ENCODE results near the gene PIEZO1. TPM values are rescaled to one million over a fixed set of nuclear protein-coding genes. Genes with fewer than 3 reads are reported as not detected.

Gene PIEZO1
- total RNA-seq, 1 donor from 2014 or later, result 240 TPM

DNA sequence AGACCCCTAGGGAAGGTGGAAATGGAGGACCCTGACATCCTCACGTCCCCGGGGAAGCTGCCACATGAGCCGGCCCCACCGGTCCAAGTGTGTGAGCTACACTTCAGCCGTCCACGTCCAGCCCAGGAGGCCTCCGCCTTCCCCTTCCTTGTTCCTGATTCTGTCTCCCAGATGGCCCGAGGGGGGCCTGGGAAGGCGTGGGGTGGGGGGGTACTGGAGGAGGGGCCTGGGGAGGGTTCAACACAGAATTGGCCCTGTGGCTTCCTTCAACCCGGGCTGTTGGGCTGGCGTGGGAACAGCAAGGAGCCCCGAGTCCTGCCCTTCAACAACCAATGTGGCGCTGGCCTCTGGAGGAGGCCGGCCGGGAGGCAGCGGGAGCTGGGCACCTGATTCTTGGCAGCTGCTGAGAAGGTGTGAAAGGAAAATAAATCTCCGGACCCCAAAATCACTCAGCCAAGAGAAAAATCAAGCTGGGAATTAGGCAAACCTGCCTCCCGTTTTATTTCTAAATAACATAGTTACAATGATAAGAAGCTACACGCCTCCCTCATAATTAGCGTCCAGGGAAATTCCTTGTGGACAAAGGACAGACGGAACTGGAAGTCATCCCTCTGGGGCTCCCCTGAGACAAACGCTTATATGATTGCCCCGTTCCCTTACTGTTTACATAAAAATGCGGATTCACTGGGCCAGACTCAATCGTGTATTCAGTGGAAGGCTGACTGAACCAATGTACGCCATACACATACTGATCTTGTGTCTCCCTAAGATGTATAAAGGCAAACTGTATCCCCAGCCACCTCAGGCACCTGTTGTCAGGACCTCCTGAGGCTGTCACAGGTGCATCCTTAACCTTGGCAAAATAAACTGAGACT lies 28.5 kb upstream of the PIEZO1 start:
- Mint-ChIP-seq H3K27me3 (ENCODE audit: low read depth) (no peaks in the 10 kb centered on the region), H3K36me3 (ENCODE audit: low read depth) (peaks cover 22% of the 10 kb centered on the region), H3K4me1 (ENCODE audit: low read depth) (peaks cover 9% of the 10 kb centered on the region), H3K9me3 (no peaks in the 10 kb centered on the region), H3K27ac (peak overlapping the region; percentile 93), H3K4me3 (ENCODE audit: low read depth) (peak overlapping the region; percentile 85)
- intact Hi-C loops (cut with micrococcal nuclease), result loop anchor here (2.0 to 5.0 kb wide), 2 partner anchors 43 to 404 kb away; partner anchors contain the start of genes GALNS, TRAPPC2L and ZNF778
- no peak for DNase-seq (ENCODE audit: low spot score)

GRCh38 chr16:88812513-88813268 lies 27.7 kb upstream of the PIEZO1 start:
- H3K4me1 Mint-ChIP-seq (ENCODE audit: low read depth), result peaks cover 9% of the 10 kb centered on the region
- peak; percentile 16 for DNase-seq (ENCODE audit: low spot score)
- intact Hi-C loops (cut with micrococcal nuclease), result loop anchor here (2.0 to 5.0 kb wide), 2 partner anchors 44 to 405 kb away; partner anchors contain the start of genes GALNS, TRAPPC2L and ZNF778
- peak overlapping the region; percentile 85 for H3K4me3 Mint-ChIP-seq (ENCODE audit: low read depth)
- peaks cover 31% of the 10 kb centered on the region for H3K36me3 Mint-ChIP-seq (ENCODE audit: low read depth)
- no peaks in the 10 kb centered on the region for H3K27me3 Mint-ChIP-seq (ENCODE audit: low read depth)
- H3K9me3 Mint-ChIP-seq, result no peaks in the 10 kb centered on the region
- H3K27ac Mint-ChIP-seq, result peak overlapping the region; percentile 93

DNA sequence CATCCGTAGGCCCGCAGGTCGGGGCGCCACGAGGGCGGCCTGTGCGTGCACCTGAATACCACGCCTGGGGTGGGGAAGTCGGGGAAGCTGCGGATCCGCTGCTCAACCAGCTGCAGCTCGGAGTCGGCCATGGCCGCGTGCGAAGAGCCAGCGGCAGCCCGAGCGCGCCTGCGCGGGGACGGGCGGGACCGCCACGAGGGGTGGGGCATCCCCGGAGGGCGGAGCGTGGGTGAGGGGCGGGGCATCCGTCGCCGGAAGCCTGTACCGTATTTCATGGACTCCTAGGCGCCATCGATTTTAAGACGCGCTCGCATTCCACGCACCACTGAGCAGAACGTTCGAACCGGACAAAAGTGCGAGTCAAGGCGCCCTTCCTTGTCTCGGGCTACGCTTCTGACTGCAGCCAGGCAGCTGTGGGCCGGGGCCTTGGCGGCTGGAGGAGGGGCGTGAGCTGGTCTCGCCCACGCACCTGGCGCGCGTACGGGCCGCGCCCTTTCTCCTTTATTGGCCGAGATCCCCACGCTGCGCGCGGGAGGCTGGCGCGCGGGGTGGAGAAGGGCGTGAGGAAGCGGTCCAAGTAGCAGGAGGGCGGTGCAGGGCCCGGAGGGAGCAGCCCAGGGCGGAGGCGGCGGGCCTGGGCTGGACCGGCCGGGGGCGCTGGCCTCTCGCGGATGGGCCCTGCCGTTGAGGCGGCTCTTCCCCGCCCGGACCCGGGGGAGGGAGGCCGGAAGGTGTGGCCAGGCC lies 26.9 kb upstream of the PIEZO1 start, which contains the start of gene APRT:
TSS of gene APRT (minus strand) at position 160 of the 744 bp plus-strand sequence. CDS start at position 131, 29 bp downstream.
- no peaks in the 10 kb centered on the region for H3K9me3 Mint-ChIP-seq
- peak within 1 kb of the TSS; percentile 97 for H3K27ac Mint-ChIP-seq
- H3K27me3 Mint-ChIP-seq (ENCODE audit: low read depth), result no peaks in the 10 kb centered on the region
- H3K4me3 Mint-ChIP-seq (ENCODE audit: low read depth), result peak within 1 kb of the TSS; percentile 90
- H3K4me1 Mint-ChIP-seq (ENCODE audit: low read depth), result peaks cover 9% of the 10 kb centered on the region
- intact Hi-C loops (cut with micrococcal nuclease), result loop anchor here (1.0 to 5.0 kb wide), 3 partner anchors 9 to 405 kb away; partner anchors contain the start of genes CDT1, GALNS, TRAPPC2L and ZNF778
- DNase-seq (ENCODE audit: low spot score), result peak; percentile 97
- peaks cover 38% of the 10 kb centered on the region for H3K36me3 Mint-ChIP-seq (ENCODE audit: low read depth)

DNA sequence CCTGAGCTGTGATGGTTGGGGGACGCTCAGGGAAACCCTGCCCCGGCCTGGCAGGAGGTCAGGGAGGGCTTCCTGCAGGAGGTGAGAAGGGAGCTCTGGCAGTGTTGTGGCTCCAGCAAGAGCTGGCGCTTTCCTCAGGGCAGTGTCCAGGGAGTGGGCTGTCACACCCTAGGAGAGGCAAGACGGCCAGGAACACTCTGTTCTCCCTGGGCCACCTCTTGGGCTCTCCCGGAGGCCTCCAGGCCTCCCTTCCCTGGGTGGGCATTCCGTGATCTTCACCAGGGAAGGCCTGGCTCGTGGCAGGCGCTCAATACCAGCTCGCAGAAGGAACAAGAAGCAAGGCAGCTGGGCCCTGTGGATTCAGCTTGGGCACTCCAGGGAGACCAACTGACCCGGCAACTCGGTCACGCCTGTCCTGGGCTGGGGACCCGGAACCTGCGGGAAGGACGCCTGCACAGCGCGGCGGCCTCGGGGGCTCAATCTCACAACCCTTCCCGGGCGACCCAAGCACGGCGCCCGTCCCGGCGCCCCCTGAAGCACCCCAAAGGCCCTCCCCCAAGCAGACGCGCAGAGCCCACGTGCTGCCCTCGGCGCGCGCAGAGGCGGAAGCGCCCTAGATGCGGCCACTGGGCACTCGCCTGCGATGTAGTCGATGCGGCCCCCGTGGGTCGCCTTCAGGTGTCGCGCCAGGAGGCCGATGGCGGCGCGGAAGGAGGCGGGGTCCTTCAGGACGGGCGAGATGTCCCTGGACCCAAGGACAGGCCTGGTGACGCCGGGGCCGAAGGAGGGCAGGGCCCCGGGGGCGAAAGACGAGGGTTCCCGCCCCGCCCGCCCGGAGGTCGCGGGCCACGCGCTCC lies 26.1 kb upstream of the PIEZO1 start:
- Mint-ChIP-seq H3K27me3 (ENCODE audit: low read depth) (no peaks in the 10 kb centered on the region), H3K4me1 (ENCODE audit: low read depth) (peaks cover 9% of the 10 kb centered on the region), H3K27ac (peak overlapping the region; percentile 97), H3K9me3 (no peaks in the 10 kb centered on the region), H3K4me3 (ENCODE audit: low read depth) (peak overlapping the region; percentile 90), H3K36me3 (ENCODE audit: low read depth) (peaks cover 44% of the 10 kb centered on the region)
- peak; percentile 66 for DNase-seq (ENCODE audit: low spot score)
- intact Hi-C loops (cut with micrococcal nuclease), result loop anchor here (1.0 to 5.0 kb wide), 2 partner anchors 8 to 406 kb away; partner anchors contain the start of genes CDT1 and ZNF778

DNA sequence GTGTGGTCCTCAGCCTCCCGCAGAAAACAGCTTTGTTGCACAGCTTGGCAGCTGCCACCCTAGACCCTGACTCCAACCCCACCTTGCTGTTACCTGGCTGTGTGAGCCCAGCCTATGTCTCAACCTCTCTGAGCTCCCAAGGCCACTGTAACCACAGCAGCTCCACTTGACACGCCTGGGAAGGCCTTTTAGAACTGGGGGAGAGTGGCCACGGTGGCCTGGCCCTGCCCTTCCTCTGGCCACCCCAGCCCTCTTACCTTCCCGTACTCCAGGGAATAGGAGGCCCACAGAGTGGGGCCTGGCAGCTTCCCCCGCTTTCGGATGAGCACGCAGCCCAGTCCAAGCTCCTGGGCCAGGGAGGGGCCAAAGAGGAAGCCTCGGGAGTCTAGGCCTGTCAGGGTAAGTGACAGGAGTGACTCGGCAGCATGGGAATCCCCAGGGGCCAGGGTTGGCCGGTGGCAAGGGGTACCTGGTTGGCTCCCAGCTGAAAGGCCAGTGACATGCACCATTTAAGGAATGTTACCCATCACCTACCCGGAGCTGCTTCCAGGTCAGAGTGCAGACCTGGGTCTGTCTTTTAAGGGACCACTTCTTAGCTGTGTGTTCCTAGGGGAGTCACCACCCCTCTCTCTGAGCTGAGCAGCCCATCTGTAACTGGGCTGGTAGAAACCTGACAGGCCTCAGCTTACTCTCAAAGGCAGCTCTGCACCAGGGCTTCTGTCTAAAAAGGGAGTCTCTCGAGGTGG lies 25.3 kb upstream of the PIEZO1 start:
- H3K36me3 Mint-ChIP-seq (ENCODE audit: low read depth), result peaks cover 49% of the 10 kb centered on the region
- DNase-seq (ENCODE audit: low spot score), result peak; percentile 16
- H3K27ac Mint-ChIP-seq, result peak overlapping the region; percentile 97
- H3K4me3 Mint-ChIP-seq (ENCODE audit: low read depth), result peak overlapping the region; percentile 90
- peaks cover 9% of the 10 kb centered on the region for H3K4me1 Mint-ChIP-seq (ENCODE audit: low read depth)
- intact Hi-C loops (cut with micrococcal nuclease), result loop anchor here (5.0 kb wide), 1 partner anchor 407 kb away; the partner anchor contains the start of gene ZNF778
- H3K27me3 Mint-ChIP-seq (ENCODE audit: low read depth), result no peaks in the 10 kb centered on the region
- no peaks in the 10 kb centered on the region for H3K9me3 Mint-ChIP-seq

- no peak for DNase-seq (ENCODE audit: low spot score)
Observed at GRCh38 chr16:88809676-88810165, 24.7 kb upstream of the PIEZO1 start.

DNA sequence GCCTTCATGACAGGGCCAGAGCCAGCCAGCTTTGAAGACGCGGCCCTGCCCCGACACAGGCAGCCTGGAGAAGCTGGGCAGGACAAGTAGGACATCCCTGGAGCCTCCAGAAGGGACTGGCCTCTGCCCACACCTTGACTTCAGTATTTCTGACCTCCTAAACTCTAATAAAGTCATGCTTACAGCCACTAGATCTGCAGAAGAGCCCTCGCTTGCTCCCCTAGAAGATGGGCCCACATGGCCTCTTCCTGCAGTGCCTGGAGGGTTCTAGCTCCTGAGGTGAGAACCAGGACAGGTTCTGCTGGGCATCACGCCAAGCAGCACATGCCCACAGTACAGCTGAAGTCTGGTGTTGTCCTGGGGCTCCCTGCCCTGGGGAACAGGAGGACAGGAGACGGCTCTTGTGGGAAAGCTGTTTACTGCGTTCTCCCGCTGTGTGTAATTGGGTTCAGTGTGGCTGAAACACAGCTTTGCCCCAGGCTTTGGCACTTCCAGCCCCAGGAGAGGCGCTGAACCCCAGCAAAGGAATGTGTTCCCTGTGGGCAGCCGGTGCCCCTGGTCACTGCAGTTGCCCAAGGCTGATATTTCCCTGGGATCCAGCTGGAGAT lies 24.2 kb upstream of the PIEZO1 start:
- no peak for DNase-seq (ENCODE audit: low spot score)
- Mint-ChIP-seq H3K4me3 (ENCODE audit: low read depth) (peak overlapping the region; percentile 90), H3K27ac (peak overlapping the region; percentile 42), H3K9me3 (no peaks in the 10 kb centered on the region), H3K36me3 (ENCODE audit: low read depth) (peaks cover 55% of the 10 kb centered on the region), H3K27me3 (ENCODE audit: low read depth) (no peaks in the 10 kb centered on the region), H3K4me1 (ENCODE audit: low read depth) (peaks cover 9% of the 10 kb centered on the region)
- intact Hi-C loops (cut with micrococcal nuclease), result no loop called here

More at GRCh38 chr16:88809676-88810165, 24.7 kb upstream of the PIEZO1 start:
- H3K4me1 Mint-ChIP-seq (ENCODE audit: low read depth), result peaks cover 9% of the 10 kb centered on the region
- H3K36me3 Mint-ChIP-seq (ENCODE audit: low read depth), result peaks cover 49% of the 10 kb centered on the region
- peak overlapping the region; percentile 90 for H3K4me3 Mint-ChIP-seq (ENCODE audit: low read depth)
- peak overlapping the region; percentile 97 for H3K27ac Mint-ChIP-seq
- intact Hi-C loops (cut with micrococcal nuclease), result loop anchor here (5.0 kb wide), 1 partner anchor 408 kb away; the partner anchor contains the start of gene ZNF778
- no peaks in the 10 kb centered on the region for H3K27me3 Mint-ChIP-seq (ENCODE audit: low read depth)
- H3K9me3 Mint-ChIP-seq, result no peaks in the 10 kb centered on the region

DNA sequence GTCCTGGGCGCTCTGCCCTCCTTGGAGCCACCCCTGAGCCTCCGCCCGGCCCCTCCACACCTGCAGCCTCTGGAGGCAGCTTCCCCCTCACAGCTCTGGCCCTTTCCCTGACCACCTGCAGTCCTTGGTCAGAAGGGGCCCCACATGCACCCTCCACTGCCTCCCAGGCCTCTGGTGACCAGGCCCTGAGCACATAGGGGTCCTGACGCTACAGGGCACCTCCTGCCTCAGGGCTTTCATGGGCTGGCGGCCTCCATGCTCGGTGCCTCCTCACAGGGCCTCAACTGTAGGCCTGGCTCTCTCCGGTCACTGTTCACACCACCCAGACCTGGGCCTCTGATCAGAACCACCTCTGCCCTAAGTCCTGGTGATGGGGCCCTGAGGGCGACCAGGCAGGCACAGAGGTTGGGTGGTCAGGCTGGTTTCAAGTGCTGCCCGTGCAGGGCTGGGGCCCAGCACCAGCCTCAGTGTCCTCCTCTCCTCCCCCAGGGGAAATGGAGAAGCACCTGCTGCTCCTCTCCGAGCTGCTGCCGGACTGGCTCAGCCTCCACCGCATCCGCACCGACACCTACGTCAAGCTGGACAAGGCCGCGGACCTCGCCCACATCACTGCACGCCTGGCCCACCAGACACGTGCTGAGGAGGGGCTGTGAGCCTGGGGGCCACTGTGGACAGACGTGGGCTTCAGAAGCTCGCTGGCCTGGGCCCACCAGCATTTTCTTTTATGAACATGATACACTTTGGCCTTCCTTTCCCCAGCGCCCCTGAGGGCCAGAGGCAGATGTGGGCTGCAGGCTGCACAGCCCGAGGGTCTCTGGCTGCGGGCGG lies 22.8 kb upstream of the PIEZO1 start:
- H3K36me3 Mint-ChIP-seq (ENCODE audit: low read depth), result peaks cover 56% of the 10 kb centered on the region
- intact Hi-C loops (cut with micrococcal nuclease), result no loop called here

GRCh38 chr16:88807142-88807625 lies 22.2 kb upstream of the PIEZO1 start:
- Mint-ChIP-seq H3K36me3 (ENCODE audit: low read depth) (peaks cover 56% of the 10 kb centered on the region), H3K4me3 (ENCODE audit: low read depth) (no peak overlapping the region), H3K9me3 (no peaks in the 10 kb centered on the region), H3K27ac (no peak overlapping the region), H3K27me3 (ENCODE audit: low read depth) (no peaks in the 10 kb centered on the region), H3K4me1 (ENCODE audit: low read depth) (peaks cover 9% of the 10 kb centered on the region)
- intact Hi-C loops (cut with micrococcal nuclease), result no loop called here
- DNase-seq (ENCODE audit: low spot score), result no peak

More for the DNA sequence above, 22.8 kb upstream of the PIEZO1 start:
- Mint-ChIP-seq H3K4me3 (ENCODE audit: low read depth) (no peak overlapping the region), H3K27ac (peak overlapping the region; percentile 38), H3K4me1 (ENCODE audit: low read depth) (peaks cover 9% of the 10 kb centered on the region), H3K27me3 (ENCODE audit: low read depth) (no peaks in the 10 kb centered on the region), H3K9me3 (no peaks in the 10 kb centered on the region)
- no peak for DNase-seq (ENCODE audit: low spot score)
